Fibroblast of mammary gland (primary cell): ENCODE results near the gene GSTM4.
"Not testable (repeated sequence)": the region's sequence is repeated elsewhere in the genome, so short reads cannot be mapped to it uniquely, and the experiment has no call there.

Experiments used
- DNase-seq: peaks from one replicate; pipeline ENCODE4 v3.0.0-alpha.2; 2010; ENCODE audit warnings: low read depth
- H3K4me3 ChIP-seq: 2 replicates; pipeline ENCODE4 v1.5.1; 2011; ENCODE audit warnings: low read depth, mild to moderate bottlenecking, low read length, moderate library complexity; ENCODE audit not compliant: control insufficient read depth
- CTCF ChIP-seq: conservative IDR thresholded peaks from 2 replicates; pipeline ENCODE4 v1.5.1; 2011; ENCODE audit warnings: low read depth, low read length, inconsistent platforms; ENCODE audit not compliant: control insufficient read depth, insufficient read depth

Gene GSTM4

GRCh38 chr1:109687641-109688499, 32.0 kb downstream of the GSTM4 start, which contains the start of gene GSTM1:
TSS of gene GSTM1 (plus strand) at chr1:109687817. CDS start at chr1:109687874, 57 bp downstream.
- peak within 1 kb of the TSS; percentile 51 for H3K4me3 ChIP-seq
- peak; percentile 60 for DNase-seq
- peak; percentile 21 for TF ChIP-seq CTCF

GRCh38 chr1:109689844-109690405, 34.0 kb downstream of the GSTM4 start:
- TF ChIP-seq CTCF, result no peak
- DNase-seq, result no peak

GRCh38 chr1:109691759-109692158, 35.9 kb downstream of the GSTM4 start:
- TF ChIP-seq CTCF, result no peak
- no peak overlapping the region for H3K4me3 ChIP-seq
- no peak for DNase-seq

More at GRCh38 chr1:109689844-109690405, 34.0 kb downstream of the GSTM4 start:
- H3K4me3 ChIP-seq, result no peak overlapping the region

- DNase-seq, H3K4me3 ChIP-seq: not testable (repeated sequence)
Observed at GRCh38 chr1:109694400-109694799, 38.5 kb downstream of the GSTM4 start.

- DNase-seq, H3K4me3 ChIP-seq: not testable (repeated sequence)
Observed at GRCh38 chr1:109695138-109695537, 39.2 kb downstream of the GSTM4 start.

GRCh38 chr1:109697066-109697465, 41.2 kb downstream of the GSTM4 start:
- TF ChIP-seq CTCF, result no peak
- DNase-seq, result no peak
- H3K4me3 ChIP-seq, result no peak overlapping the region

GRCh38 chr1:109697861-109698260, 42.0 kb downstream of the GSTM4 start:
- not testable (repeated sequence) for DNase-seq, H3K4me3 ChIP-seq

- not testable (repeated sequence) for DNase-seq, H3K4me3 ChIP-seq
Observed at GRCh38 chr1:109702940-109703339, 47.0 kb downstream of the GSTM4 start.

GRCh38 chr1:109704173-109704572, 48.3 kb downstream of the GSTM4 start:
- DNase-seq, result no peak
- H3K4me3 ChIP-seq, result no peak overlapping the region
- no peak for TF ChIP-seq CTCF
